ENCODE measurements around the gene CERK. TPM values are rescaled to one million over a fixed set of nuclear protein-coding genes. Genes with fewer than 3 reads are reported as not detected.
A peak's percentile ranks its signal among the peaks of the same experiment; 100 is the strongest.
"Not testable (repeated sequence)": the region's sequence is repeated elsewhere in the genome, so short reads cannot be mapped to it uniquely, and the experiment has no call there.

The CERK gene
- total RNA-seq, 1 donor from 2014 or later: 38.4 TPM

DNA sequence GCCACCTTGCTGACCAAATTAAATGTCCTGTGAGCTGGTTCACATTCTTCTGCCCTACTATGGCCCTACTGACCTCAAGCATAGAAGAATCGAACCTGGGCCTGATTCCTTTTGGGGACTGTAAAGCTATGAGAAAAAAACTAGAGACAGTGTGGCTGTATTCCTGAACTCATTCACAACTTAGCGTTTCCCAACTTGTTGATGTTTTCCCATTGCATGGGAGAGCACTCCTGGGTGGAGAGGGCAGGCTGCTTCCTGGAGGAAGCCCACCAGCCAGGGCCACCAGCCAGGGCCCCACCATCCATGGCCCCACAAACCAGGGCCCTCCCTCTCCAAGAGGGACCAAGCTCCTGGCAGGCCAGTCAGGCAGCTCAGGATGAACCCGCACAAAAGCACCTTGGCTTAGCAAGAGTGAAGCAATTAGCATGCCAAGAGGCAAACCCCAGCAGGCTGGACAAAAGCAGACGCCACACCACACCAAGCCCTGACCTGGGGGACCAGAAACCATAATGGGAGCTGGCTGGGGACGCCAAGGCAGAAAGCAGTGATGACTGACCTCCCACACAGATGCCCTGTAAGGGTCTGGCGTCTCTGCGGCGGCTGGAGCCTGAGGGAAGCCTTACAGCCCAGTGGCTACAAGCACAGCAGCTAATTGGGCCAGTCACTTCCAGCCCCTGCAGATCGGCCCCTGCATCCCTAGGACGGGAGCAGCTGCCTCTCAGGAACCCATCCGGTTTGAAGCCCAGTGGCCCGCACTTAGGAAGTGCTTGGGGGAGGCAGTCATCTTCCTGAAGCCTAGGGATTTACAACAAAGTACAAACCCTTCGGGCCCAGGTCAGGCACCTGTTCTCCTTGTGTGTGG lies 2.1 kb downstream of the CERK start:
- Mint-ChIP-seq H3K27ac (ENCODE audit: unreplicated experiment) (peak overlapping the region; percentile 64), H3K4me3 (ENCODE audit: unreplicated experiment) (peak overlapping the region; percentile 92), H3K27me3 (ENCODE audit: unreplicated experiment) (no peaks in the 10 kb centered on the region), H3K36me3 (ENCODE audit: unreplicated experiment) (peaks cover 5% of the 10 kb centered on the region), H3K9me3 (ENCODE audit: unreplicated experiment) (no peaks in the 10 kb centered on the region), H3K4me1 (ENCODE audit: unreplicated experiment) (peaks cover 55% of the 10 kb centered on the region)
- no peak for DNase-seq (ENCODE audit: extremely low spot score, unreplicated experiment)
- TF ChIP-seq, protein P1, sequence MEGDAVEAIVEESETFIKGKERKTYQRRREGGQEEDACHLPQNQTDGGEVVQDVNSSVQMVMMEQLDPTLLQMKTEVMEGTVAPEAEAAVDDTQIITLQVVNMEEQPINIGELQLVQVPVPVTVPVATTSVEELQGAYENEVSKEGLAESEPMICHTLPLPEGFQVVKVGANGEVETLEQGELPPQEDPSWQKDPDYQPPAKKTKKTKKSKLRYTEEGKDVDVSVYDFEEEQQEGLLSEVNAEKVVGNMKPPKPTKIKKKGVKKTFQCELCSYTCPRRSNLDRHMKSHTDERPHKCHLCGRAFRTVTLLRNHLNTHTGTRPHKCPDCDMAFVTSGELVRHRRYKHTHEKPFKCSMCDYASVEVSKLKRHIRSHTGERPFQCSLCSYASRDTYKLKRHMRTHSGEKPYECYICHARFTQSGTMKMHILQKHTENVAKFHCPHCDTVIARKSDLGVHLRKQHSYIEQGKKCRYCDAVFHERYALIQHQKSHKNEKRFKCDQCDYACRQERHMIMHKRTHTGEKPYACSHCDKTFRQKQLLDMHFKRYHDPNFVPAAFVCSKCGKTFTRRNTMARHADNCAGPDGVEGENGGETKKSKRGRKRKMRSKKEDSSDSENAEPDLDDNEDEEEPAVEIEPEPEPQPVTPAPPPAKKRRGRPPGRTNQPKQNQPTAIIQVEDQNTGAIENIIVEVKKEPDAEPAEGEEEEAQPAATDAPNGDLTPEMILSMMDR (IDR thresholded peaks at IDR 0.05): no peak

DNA sequence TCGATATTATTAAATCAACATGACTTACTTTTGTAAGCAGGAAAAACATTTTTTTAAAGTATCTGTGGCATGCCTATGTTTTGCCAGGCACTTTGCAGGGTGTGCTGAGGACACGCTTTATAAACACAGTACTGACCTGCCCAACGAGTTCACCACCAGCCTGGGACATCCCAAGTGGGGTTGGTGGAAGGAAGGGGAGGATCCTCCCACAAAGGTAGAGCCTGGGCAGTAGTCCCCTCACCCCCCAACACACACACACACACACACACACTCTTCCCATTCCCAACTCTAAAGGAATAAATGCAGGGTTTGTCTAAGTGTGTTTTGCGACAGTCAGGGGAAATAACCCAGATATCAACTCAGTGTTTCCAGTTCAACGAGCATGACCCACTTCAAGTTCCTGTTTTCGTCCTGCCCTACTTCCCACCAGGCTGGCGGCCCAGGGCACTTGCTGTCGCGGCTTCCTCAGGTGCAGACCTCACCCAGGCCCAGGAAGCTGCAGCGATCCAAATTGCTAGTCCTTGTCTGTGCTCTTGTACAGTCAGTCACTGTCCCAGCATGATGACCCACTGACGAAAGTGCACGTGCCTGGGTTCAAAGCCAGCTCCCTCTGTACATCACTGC lies 3.1 kb downstream of the CERK start:
- peak overlapping the region; percentile 54 for H3K4me3 Mint-ChIP-seq (ENCODE audit: unreplicated experiment)

DNA sequence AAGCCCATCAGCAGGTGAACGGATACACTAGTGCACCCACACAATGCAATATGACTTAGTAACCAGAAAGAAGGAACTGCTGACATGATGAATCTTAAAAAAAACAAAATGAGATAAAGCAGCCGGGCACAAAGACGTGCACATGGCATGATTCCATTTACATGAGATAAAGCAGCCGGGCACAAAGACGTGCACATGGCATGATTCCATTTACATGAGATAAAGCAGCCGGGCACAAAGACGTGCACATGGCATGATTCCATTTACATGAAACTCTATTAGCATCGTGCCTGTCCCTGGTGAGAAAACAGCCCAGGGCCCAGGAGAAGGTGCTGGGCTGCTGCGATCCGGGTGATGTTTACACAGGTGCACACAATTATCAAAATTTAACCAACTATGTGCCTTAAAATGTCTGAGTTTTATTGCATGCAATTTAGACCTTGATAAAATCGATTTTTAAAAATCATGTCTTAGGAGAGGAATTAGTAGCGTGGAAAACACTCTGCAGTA lies 3.8 kb downstream of the CERK start:
- H3K4me1 Mint-ChIP-seq (ENCODE audit: unreplicated experiment): peaks cover 59% of the 10 kb centered on the region
- peak overlapping the region; percentile 68 for H3K27ac Mint-ChIP-seq (ENCODE audit: unreplicated experiment)
- not testable (repeated sequence) for H3K36me3 Mint-ChIP-seq (ENCODE audit: unreplicated experiment); H3K9me3 Mint-ChIP-seq (ENCODE audit: unreplicated experiment); DNase-seq (ENCODE audit: extremely low spot score, unreplicated experiment); H3K27me3 Mint-ChIP-seq (ENCODE audit: unreplicated experiment)
- H3K4me3 Mint-ChIP-seq (ENCODE audit: unreplicated experiment): peak overlapping the region; percentile 54

More for the DNA sequence above, 3.1 kb downstream of the CERK start:
- Mint-ChIP-seq H3K27ac (ENCODE audit: unreplicated experiment) (peak overlapping the region; percentile 68), H3K9me3 (ENCODE audit: unreplicated experiment) (no peaks in the 10 kb centered on the region), H3K36me3 (ENCODE audit: unreplicated experiment) (peaks cover 5% of the 10 kb centered on the region), H3K27me3 (ENCODE audit: unreplicated experiment) (no peaks in the 10 kb centered on the region), H3K4me1 (ENCODE audit: unreplicated experiment) (peaks cover 60% of the 10 kb centered on the region)
- no peak for DNase-seq (ENCODE audit: extremely low spot score, unreplicated experiment)
- TF ChIP-seq, protein P1 (IDR thresholded peaks at IDR 0.05): no peak

DNA sequence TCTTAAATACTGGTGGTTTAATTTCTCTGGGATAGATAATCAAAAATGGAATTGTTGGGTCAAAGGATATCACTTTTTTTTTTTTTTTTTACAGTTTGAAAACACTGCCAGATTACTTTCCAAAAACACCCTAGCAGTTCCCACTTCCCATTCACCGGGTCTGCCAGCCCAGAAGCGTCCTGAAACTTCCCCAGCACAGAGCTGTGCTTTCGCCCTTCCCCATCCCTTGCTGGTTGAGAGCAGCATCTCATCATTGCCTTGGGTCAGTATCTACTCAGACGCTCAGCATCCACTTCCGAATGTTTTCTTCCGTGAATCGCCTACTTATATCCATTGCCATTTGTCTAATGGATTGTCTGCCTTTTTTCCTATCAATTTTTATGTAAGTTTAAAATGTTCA lies 5.5 kb downstream of the CERK start:
- H3K36me3 Mint-ChIP-seq (ENCODE audit: unreplicated experiment): peaks cover 5% of the 10 kb centered on the region
- H3K4me3 Mint-ChIP-seq (ENCODE audit: unreplicated experiment): no peak overlapping the region
- DNase-seq (ENCODE audit: extremely low spot score, unreplicated experiment): no peak
- TF ChIP-seq, protein P1 (IDR thresholded peaks at IDR 0.05): no peak
- H3K4me1 Mint-ChIP-seq (ENCODE audit: unreplicated experiment): peaks cover 54% of the 10 kb centered on the region
- H3K27me3 Mint-ChIP-seq (ENCODE audit: unreplicated experiment): no peaks in the 10 kb centered on the region
- no peak overlapping the region for H3K27ac Mint-ChIP-seq (ENCODE audit: unreplicated experiment)
- H3K9me3 Mint-ChIP-seq (ENCODE audit: unreplicated experiment): no peaks in the 10 kb centered on the region

DNA sequence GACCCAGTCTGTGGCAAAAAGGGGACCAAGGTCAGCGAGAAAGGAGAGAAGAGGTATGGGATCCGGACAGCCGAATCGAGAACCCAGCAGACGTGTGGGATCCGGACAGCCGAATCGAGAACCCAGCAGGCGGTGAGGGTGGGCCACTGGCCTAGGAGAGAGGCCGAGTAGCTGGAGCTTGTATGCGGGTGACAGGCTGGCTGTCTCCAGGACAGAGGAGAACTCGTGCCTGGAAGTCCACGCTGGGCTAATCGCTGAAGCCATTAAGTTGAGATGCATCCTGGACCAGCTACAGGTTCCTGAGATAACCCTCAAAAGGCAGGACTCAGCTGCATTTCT lies 6.0 kb downstream of the CERK start:
- H3K4me3 Mint-ChIP-seq (ENCODE audit: unreplicated experiment): no peak overlapping the region
- DNase-seq (ENCODE audit: extremely low spot score, unreplicated experiment): no peak
- TF ChIP-seq, protein P1 (IDR thresholded peaks at IDR 0.05): no peak
- H3K36me3 Mint-ChIP-seq (ENCODE audit: unreplicated experiment): peaks cover 5% of the 10 kb centered on the region
- H3K27me3 Mint-ChIP-seq (ENCODE audit: unreplicated experiment): no peaks in the 10 kb centered on the region
- H3K27ac Mint-ChIP-seq (ENCODE audit: unreplicated experiment): no peak overlapping the region
- H3K4me1 Mint-ChIP-seq (ENCODE audit: unreplicated experiment): peaks cover 52% of the 10 kb centered on the region
- H3K9me3 Mint-ChIP-seq (ENCODE audit: unreplicated experiment): no peaks in the 10 kb centered on the region

All from osteocyte (in vitro differentiated cells).